KOPT-K1 (cell line): ENCODE data around the gene PRKRA.
A peak's percentile ranks its signal among the peaks of the same experiment; 100 is the strongest.

Source experiments
- H3K27ac ChIP-seq: fragments of 200-600 bp; sonication (generic); 2 replicates; pipeline ENCODE4 v1.5.1; 2016; ENCODE audit warnings: antibody characterized with exemption, mild to moderate bottlenecking, low read depth, low read length; ENCODE audit not compliant: poor library complexity, severe bottlenecking
- H3K36me3 ChIP-seq: fragments of 200-600 bp; sonication (generic); 2 replicates; pipeline ENCODE4 v1.5.1; 2017; ENCODE audit warnings: antibody characterized with exemption, mild to moderate bottlenecking, low read length, moderate library complexity; ENCODE audit not compliant: insufficient read depth
- H3K9me3 ChIP-seq: fragments of 200-600 bp; sonication (generic); 2 replicates; pipeline ENCODE4 v1.5.1; 2017; ENCODE audit warnings: antibody characterized with exemption, low read length, mild to moderate bottlenecking; ENCODE audit not compliant: insufficient read depth, poor library complexity, severe bottlenecking

Gene PRKRA

GRCh38 chr2:178450774-178451525 lies at the start of gene PRKRA, which contains the start of gene PJVK:
Gene PRKRA (minus strand): TSS chr2:178451175. CDS start chr2:178451030, 145 bp downstream.
Gene PJVK (plus strand): TSS chr2:178451378. CDS start chr2:178453410, 2,032 bp downstream.
- H3K27ac ChIP-seq, result peak within 1 kb of the TSS; percentile 95
- H3K36me3 ChIP-seq, result peaks cover 35% of the 10 kb centered on the region

GRCh38 chr2:178499640-178500039 lies 48.7 kb upstream of the PRKRA start:
- H3K27ac ChIP-seq, result no peak overlapping the region
- H3K36me3 ChIP-seq, result peaks cover 93% of the 10 kb centered on the region

More at GRCh38 chr2:178450774-178451525, at the start of gene PRKRA, which contains the start of gene PJVK:
- no peaks in the 10 kb centered on the region for H3K9me3 ChIP-seq

GRCh38 chr2:178498137-178498536 lies 47.2 kb upstream of the PRKRA start:
- Histone ChIP-seq H3K36me3 (peaks cover 92% of the 10 kb centered on the region), H3K27ac (no peak overlapping the region), H3K9me3 (no peaks in the 10 kb centered on the region)

More at GRCh38 chr2:178499640-178500039, 48.7 kb upstream of the PRKRA start:
- no peaks in the 10 kb centered on the region for H3K9me3 ChIP-seq

- no peak overlapping the region for H3K27ac ChIP-seq
- H3K9me3 ChIP-seq, result no peaks in the 10 kb centered on the region
- peaks cover 91% of the 10 kb centered on the region for H3K36me3 ChIP-seq
Measured at GRCh38 chr2:178496049-178496448, 45.1 kb upstream of the PRKRA start.

- Histone ChIP-seq H3K27ac (no peak overlapping the region), H3K9me3 (no peaks in the 10 kb centered on the region), H3K36me3 (peaks cover 98% of the 10 kb centered on the region)
Measured at GRCh38 chr2:178491612-178492011, 40.6 kb upstream of the PRKRA start.

- Histone ChIP-seq H3K9me3 (no peaks in the 10 kb centered on the region), H3K36me3 (peaks cover 43% of the 10 kb centered on the region), H3K27ac (no peak overlapping the region)
Measured at GRCh38 chr2:178485356-178485755, 34.4 kb upstream of the PRKRA start.

- no peak overlapping the region for H3K27ac ChIP-seq
- no peaks in the 10 kb centered on the region for H3K9me3 ChIP-seq
- H3K36me3 ChIP-seq, result peaks cover 34% of the 10 kb centered on the region
Measured at GRCh38 chr2:178484245-178485041, 33.5 kb upstream of the PRKRA start.

GRCh38 chr2:178482437-178482836 lies 31.5 kb upstream of the PRKRA start:
- Histone ChIP-seq H3K9me3 (no peaks in the 10 kb centered on the region), H3K27ac (no peak overlapping the region), H3K36me3 (peaks cover 14% of the 10 kb centered on the region; the same call in 1 of the 2 replicates)

GRCh38 chr2:178480227-178481181 lies 29.5 kb upstream of the PRKRA start, which contains the start of gene PLEKHA3:
Gene PLEKHA3 (plus strand): TSS chr2:178480457. CDS start chr2:178480870, 413 bp downstream.
- Histone ChIP-seq H3K27ac (peak within 1 kb of the TSS; percentile 64), H3K36me3 (no peaks in the 10 kb centered on the region), H3K9me3 (no peaks in the 10 kb centered on the region)

- no peaks in the 10 kb centered on the region for H3K36me3 ChIP-seq
- no peaks in the 10 kb centered on the region for H3K9me3 ChIP-seq
- H3K27ac ChIP-seq, result peak overlapping the region; percentile 64
Measured at GRCh38 chr2:178479758-178480226, 28.8 kb upstream of the PRKRA start.

GRCh38 chr2:178479275-178479616 lies 28.3 kb upstream of the PRKRA start:
- peak overlapping the region; percentile 69 for H3K27ac ChIP-seq

GRCh38 chr2:178478439-178479274 lies 27.7 kb upstream of the PRKRA start, which contains the start of gene FKBP7:
Gene FKBP7 (minus strand): TSS chr2:178478600. CDS start chr2:178478499, 101 bp downstream.
- Histone ChIP-seq H3K36me3 (no peaks in the 10 kb centered on the region), H3K27ac (peak within 1 kb of the TSS; percentile 69), H3K9me3 (no peaks in the 10 kb centered on the region)

More at GRCh38 chr2:178479275-178479616, 28.3 kb upstream of the PRKRA start:
- H3K36me3 ChIP-seq, result no peaks in the 10 kb centered on the region
- H3K9me3 ChIP-seq, result no peaks in the 10 kb centered on the region

- Histone ChIP-seq H3K36me3 (no peaks in the 10 kb centered on the region), H3K9me3 (no peaks in the 10 kb centered on the region), H3K27ac (peak overlapping the region; percentile 69)
Measured at GRCh38 chr2:178478130-178478438, 27.1 kb upstream of the PRKRA start.
